WTC11 (cell line): ENCODE data around the gene RAB39A. TPM values are rescaled to one million over a fixed set of nuclear protein-coding genes. Genes with fewer than 3 reads are reported as not detected.
A peak's percentile ranks its signal among the peaks of the same experiment; 100 is the strongest.

Experiments
- ATAC-seq: fragments of 200-7000 bp; cut with Tn5 transposase; 2 replicates; pipeline ENCODE4 v1.10.0; 2021; ENCODE audit warnings: mild to moderate bottlenecking, moderate library complexity
- CTCF ChIA-PET: fragments of 300-600 bp; sonication (Branson Sonifier 250); formaldehyde crosslinking; loops from one replicate; lab custom pipeline; 2021; ENCODE audit warnings: antibody characterized with exemption; lab: Charles Lee
- POLR2A ChIA-PET: fragments of 350-600 bp; sonication (Branson Sonifier 250); formaldehyde crosslinking; loops from one replicate; lab custom pipeline; 2021; ENCODE audit warnings: antibody characterized with exemption; lab: Charles Lee
- DNase-seq: peaks from one replicate; pipeline ENCODE4 v3.0.0; 2021; ENCODE audit warnings: low spot score
- H3K27ac Mint-ChIP-seq: 2 replicates; pipeline ENCODE4 v1.8.0; 2021; ENCODE audit warnings: mixed read lengths
- H3K27me3 Mint-ChIP-seq: 2 replicates; pipeline ENCODE4 v1.8.0; 2021; ENCODE audit warnings: low read depth, mild to moderate bottlenecking, moderate library complexity, mixed read lengths
- H3K36me3 Mint-ChIP-seq: 2 replicates; pipeline ENCODE4 v1.8.0; 2021; ENCODE audit warnings: mixed read lengths
- H3K4me1 Mint-ChIP-seq: 2 replicates; pipeline ENCODE4 v1.8.0; 2022; ENCODE audit warnings: mixed read lengths
- H3K4me3 Mint-ChIP-seq: 2 replicates; pipeline ENCODE4 v1.8.0; 2021; ENCODE audit warnings: mild to moderate bottlenecking, moderate library complexity, mixed read lengths
- H3K9me3 Mint-ChIP-seq: 2 replicates; pipeline ENCODE4 v1.8.0; 2021; ENCODE audit warnings: mixed read lengths
- E2F5 ChIP-seq: sonication (generic); formaldehyde crosslinking; IDR thresholded peaks from 2 replicates; pipeline ENCODE4 v1.8.1; 2022; ENCODE audit warnings: mild to moderate bottlenecking, moderate library complexity, missing genetic modification reagents
- EMX1 ChIP-seq: fragments of 250-450 bp; sonication (Bioruptor Pico); IDR thresholded peaks from 2 replicates; pipeline ENCODE4 v1.8.0; 2021; ENCODE audit warnings: mild to moderate bottlenecking
- GRHL2 ChIP-seq: fragments of 250-450 bp; sonication (Bioruptor Pico); IDR thresholded peaks from 2 replicates; pipeline ENCODE4 v1.8.0; 2022; ENCODE audit warnings: mild to moderate bottlenecking, moderate library complexity; ENCODE audit not compliant: insufficient replicate concordance, severe bottlenecking
- HMGXB4 ChIP-seq: sonication (generic); formaldehyde crosslinking; IDR thresholded peaks from 2 replicates; pipeline ENCODE4 v1.8.1; 2023; ENCODE audit warnings: mild to moderate bottlenecking, moderate library complexity, missing genetic modification reagents
- MLX ChIP-seq: sonication (generic); formaldehyde crosslinking; IDR thresholded peaks from 2 replicates; pipeline ENCODE4 v1.8.1; 2023; ENCODE audit warnings: mild to moderate bottlenecking, missing genetic modification reagents, moderate library complexity
- NR1H2 ChIP-seq: sonication (generic); formaldehyde crosslinking; IDR thresholded peaks from 2 replicates; pipeline ENCODE4 v1.9.0; 2021; ENCODE audit warnings: mild to moderate bottlenecking, moderate library complexity, missing genetic modification reagents
- RORB ChIP-seq: fragments of 250-450 bp; sonication (Bioruptor Pico); IDR thresholded peaks from 2 replicates; pipeline ENCODE4 v1.9.0; 2021; ENCODE audit warnings: mild to moderate bottlenecking
- SMAD3 ChIP-seq: sonication (generic); formaldehyde crosslinking; IDR thresholded peaks from 2 replicates; pipeline ENCODE4 v1.8.0; 2022; ENCODE audit warnings: missing genetic modification reagents, mild to moderate bottlenecking, borderline replicate concordance
- SOX15 ChIP-seq: fragments of 250-450 bp; sonication (Bioruptor Pico); IDR thresholded peaks from 2 replicates; pipeline ENCODE4 v1.9.0; 2021; ENCODE audit warnings: mild to moderate bottlenecking
- STAT6 ChIP-seq: sonication (generic); formaldehyde crosslinking; conservative IDR thresholded peaks from 2 replicates; pipeline ENCODE4 v1.8.1; 2023; ENCODE audit warnings: mild to moderate bottlenecking, low read depth, missing genetic modification reagents, moderate library complexity
- ZBTB21 ChIP-seq: sonication (generic); formaldehyde crosslinking; IDR thresholded peaks from 2 replicates; pipeline ENCODE4 v1.8.1; 2023; ENCODE audit warnings: mild to moderate bottlenecking, missing genetic modification reagents, borderline replicate concordance
- ZNF219 ChIP-seq: sonication (generic); formaldehyde crosslinking; IDR thresholded peaks from 2 replicates; pipeline ENCODE4 v1.8.0; 2023; ENCODE audit warnings: missing genetic modification reagents, mild to moderate bottlenecking, borderline replicate concordance
- ZNF317 ChIP-seq: sonication (generic); formaldehyde crosslinking; IDR thresholded peaks from 2 replicates; pipeline ENCODE4 v1.8.1; 2023; ENCODE audit warnings: low read depth, mild to moderate bottlenecking, moderate library complexity, missing genetic modification reagents, borderline replicate concordance
- ZSCAN18 ChIP-seq: fragments of 250-450 bp; sonication (Bioruptor Pico); IDR thresholded peaks from 2 replicates; pipeline ENCODE4 v2.1.2; 2022; ENCODE audit warnings: mild to moderate bottlenecking, moderate library complexity
- total RNA-seq: library from RNA; stranded (reverse); gene quantifications from 3 replicates; pipeline ENCODE4 v1.2.3, GENCODE V29; 2021
- TF ChIP-seq, protein P1 (sequence below): sonication (generic); formaldehyde crosslinking; IDR thresholded peaks from 2 replicates; pipeline ENCODE4 v1.8.0; 2023; ENCODE audit warnings: missing genetic modification reagents
- TF ChIP-seq, protein P2 (sequence below): sonication (generic); formaldehyde crosslinking; IDR thresholded peaks from 2 replicates; pipeline ENCODE4 v1.8.1; 2023; ENCODE audit warnings: mild to moderate bottlenecking, missing genetic modification reagents
- TF ChIP-seq, protein P3 (sequence below): sonication (generic); formaldehyde crosslinking; IDR thresholded peaks from 2 replicates; pipeline ENCODE4 v1.8.0; 2023; ENCODE audit warnings: mild to moderate bottlenecking, missing genetic modification reagents

Gene RAB39A
- total RNA-seq, 1 experiment from 2014 or later: 12.1 TPM

- TF ChIP-seq HMGXB4 (CRISPR knock-in tag) (peak; percentile 99), ZSCAN18 (CRISPR knock-in tag) (no peak), SOX15 (CRISPR knock-in tag) (no peak), ZNF317 (CRISPR knock-in tag) (no peak), SMAD3 (CRISPR knock-in tag) (no peak; the same call in 1 of the 2 replicates), GRHL2 (CRISPR knock-in tag) (no peak), ZBTB21 (CRISPR knock-in tag) (no peak), ZNF219 (CRISPR knock-in tag) (no peak), MLX (CRISPR knock-in tag) (no peak; the same call in 1 of the 2 replicates), NR1H2 (CRISPR knock-in tag) (no peak), E2F5 (CRISPR knock-in tag) (0 out of 2 replicates have a peak, but pooled peaks have one; percentile 62), RORB (no peak)
- TF ChIP-seq, protein P1, sequence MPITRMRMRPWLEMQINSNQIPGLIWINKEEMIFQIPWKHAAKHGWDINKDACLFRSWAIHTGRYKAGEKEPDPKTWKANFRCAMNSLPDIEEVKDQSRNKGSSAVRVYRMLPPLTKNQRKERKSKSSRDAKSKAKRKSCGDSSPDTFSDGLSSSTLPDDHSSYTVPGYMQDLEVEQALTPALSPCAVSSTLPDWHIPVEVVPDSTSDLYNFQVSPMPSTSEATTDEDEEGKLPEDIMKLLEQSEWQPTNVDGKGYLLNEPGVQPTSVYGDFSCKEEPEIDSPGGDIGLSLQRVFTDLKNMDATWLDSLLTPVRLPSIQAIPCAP (CRISPR knock-in tag): no peak; the same call in 1 of the 2 replicates
- TF ChIP-seq, protein P2, sequence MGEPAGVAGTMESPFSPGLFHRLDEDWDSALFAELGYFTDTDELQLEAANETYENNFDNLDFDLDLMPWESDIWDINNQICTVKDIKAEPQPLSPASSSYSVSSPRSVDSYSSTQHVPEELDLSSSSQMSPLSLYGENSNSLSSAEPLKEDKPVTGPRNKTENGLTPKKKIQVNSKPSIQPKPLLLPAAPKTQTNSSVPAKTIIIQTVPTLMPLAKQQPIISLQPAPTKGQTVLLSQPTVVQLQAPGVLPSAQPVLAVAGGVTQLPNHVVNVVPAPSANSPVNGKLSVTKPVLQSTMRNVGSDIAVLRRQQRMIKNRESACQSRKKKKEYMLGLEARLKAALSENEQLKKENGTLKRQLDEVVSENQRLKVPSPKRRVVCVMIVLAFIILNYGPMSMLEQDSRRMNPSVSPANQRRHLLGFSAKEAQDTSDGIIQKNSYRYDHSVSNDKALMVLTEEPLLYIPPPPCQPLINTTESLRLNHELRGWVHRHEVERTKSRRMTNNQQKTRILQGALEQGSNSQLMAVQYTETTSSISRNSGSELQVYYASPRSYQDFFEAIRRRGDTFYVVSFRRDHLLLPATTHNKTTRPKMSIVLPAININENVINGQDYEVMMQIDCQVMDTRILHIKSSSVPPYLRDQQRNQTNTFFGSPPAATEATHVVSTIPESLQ (CRISPR knock-in tag): no peak
Measured at GRCh38 chr11:108008656-108009496, 80.6 kb downstream of the RAB39A start, which contains the start of gene CUL5 (continued).

- POLR2A ChIA-PET: interaction anchor here (0.5 to 1.1 kb wide), 4 partner anchors 18 to 655 kb away, joined by 3 read pairs; partner anchors contain the start of gene DDX10
- DNase-seq (no peak), ATAC-seq (peak; percentile 43)
- Mint-ChIP-seq H3K4me1 (peaks cover 13% of the 10 kb centered on the region), H3K36me3 (no peaks in the 10 kb centered on the region), H3K27ac (peak overlapping the region; percentile 98), H3K27me3 (no peaks in the 10 kb centered on the region), H3K4me3 (peak overlapping the region; percentile 99), H3K9me3 (no peaks in the 10 kb centered on the region)
- CTCF ChIA-PET: interaction anchor here (0.7 to 2.3 kb wide), 28 partner anchors 8 to 655 kb away, joined by 3 to 37 read pairs (median 4); partner anchors contain the start of genes ACAT1 and DDX10
- TF ChIP-seq EMX1 (no peak), STAT6 (CRISPR knock-in tag) (no peak)
- TF ChIP-seq, protein P3, sequence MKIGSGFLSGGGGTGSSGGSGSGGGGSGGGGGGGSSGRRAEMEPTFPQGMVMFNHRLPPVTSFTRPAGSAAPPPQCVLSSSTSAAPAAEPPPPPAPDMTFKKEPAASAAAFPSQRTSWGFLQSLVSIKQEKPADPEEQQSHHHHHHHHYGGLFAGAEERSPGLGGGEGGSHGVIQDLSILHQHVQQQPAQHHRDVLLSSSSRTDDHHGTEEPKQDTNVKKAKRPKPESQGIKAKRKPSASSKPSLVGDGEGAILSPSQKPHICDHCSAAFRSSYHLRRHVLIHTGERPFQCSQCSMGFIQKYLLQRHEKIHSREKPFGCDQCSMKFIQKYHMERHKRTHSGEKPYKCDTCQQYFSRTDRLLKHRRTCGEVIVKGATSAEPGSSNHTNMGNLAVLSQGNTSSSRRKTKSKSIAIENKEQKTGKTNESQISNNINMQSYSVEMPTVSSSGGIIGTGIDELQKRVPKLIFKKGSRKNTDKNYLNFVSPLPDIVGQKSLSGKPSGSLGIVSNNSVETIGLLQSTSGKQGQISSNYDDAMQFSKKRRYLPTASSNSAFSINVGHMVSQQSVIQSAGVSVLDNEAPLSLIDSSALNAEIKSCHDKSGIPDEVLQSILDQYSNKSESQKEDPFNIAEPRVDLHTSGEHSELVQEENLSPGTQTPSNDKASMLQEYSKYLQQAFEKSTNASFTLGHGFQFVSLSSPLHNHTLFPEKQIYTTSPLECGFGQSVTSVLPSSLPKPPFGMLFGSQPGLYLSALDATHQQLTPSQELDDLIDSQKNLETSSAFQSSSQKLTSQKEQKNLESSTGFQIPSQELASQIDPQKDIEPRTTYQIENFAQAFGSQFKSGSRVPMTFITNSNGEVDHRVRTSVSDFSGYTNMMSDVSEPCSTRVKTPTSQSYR (CRISPR knock-in tag): 0 out of 2 replicates have a peak, but pooled peaks have one; percentile 9
Measured at GRCh38 chr11:108009497-108010370, 81.5 kb downstream of the RAB39A start.
